ENCODE measurements around the gene RNF145.

GRCh38 chr5:159208514-159209437, 577 bp downstream of the RNF145 start:
- TF ChIP-seq POLR2A (IDR thresholded peaks at IDR 0.05): no peak
- TF ChIP-seq CTCF (IDR thresholded peaks at IDR 0.05): no peak

Data from uterus (tissue), 2 donors.